ENCODE results near the gene CCND3.
A peak's percentile ranks its signal among the peaks of the same experiment; 100 is the strongest.

Gene CCND3

GRCh38 chr6:41966214-41966920 is 24.8 kb upstream of the CCND3 start:
- H3K27ac ChIP-seq: peak overlapping the region; percentile 50
- DNase-seq: no peak
- in situ Hi-C loops (cut with HindIII; ENCODE audit: low pct_ligation_motif_present, low sequenced_read_pairs): no loop called here
- H3K4me3 ChIP-seq (ENCODE audit: low read depth, low read length): no peak overlapping the region
- H3K27me3 ChIP-seq (replicated peaks): no peaks in the 10 kb centered on the region
- no peak for TF ChIP-seq CTCF (IDR thresholded peaks at IDR 0.05; ENCODE audit: low read depth, low read length, missing control alignments)
- no peaks in the 10 kb centered on the region for H3K36me3 ChIP-seq (replicated peaks)

DNA sequence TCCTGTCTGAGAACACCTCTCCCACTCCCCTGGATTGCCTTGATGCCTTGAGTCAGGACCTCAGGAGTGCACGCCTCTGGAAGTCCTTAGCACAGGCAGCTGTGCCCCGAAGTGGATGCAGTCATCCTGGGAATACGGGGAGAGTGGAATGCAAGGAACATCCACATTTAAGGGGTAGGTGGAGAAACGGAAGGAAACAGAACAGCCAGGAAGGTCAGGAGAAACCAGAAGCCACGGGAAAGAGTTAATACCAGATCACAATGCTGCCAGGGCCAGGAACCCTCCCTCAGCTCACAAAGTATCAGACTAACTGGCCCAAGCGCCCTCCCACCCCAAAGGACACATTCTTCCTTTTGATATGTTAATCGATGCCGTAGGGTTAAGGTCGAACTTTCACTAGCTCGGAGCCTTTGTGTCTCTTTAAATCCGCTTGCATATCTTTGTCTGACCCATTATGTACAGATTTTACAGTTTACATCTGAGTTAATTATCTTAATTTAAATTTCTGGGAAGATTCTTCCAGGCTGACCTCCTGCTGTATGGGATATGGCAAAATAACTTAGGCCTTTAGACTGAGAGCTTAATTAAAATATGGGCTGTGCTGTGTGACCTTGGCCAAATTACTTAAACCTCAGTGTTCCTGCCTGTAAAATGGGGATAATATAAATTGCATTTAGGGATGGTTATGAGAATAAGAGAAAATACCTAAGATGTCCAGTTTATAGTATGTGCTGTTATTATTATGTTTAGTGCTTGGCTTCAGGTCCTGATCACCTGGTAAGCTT is 24.0 kb upstream of the CCND3 start:
- DNase-seq: no peak
- no peak overlapping the region for H3K27ac ChIP-seq

GRCh38 chr6:41964201-41964887 is 22.7 kb upstream of the CCND3 start:
- H3K27ac ChIP-seq: no peak overlapping the region
- DNase-seq: no peak
- no peaks in the 10 kb centered on the region for H3K27me3 ChIP-seq (replicated peaks)
- TF ChIP-seq CTCF (IDR thresholded peaks at IDR 0.05; ENCODE audit: low read depth, low read length, missing control alignments): no peak
- H3K36me3 ChIP-seq (replicated peaks): no peaks in the 10 kb centered on the region
- in situ Hi-C loops (cut with HindIII; ENCODE audit: low pct_ligation_motif_present, low sequenced_read_pairs): no loop called here
- no peak overlapping the region for H3K4me3 ChIP-seq (ENCODE audit: low read depth, low read length)

More for the DNA sequence above, 24.0 kb upstream of the CCND3 start:
- H3K36me3 ChIP-seq (replicated peaks): no peaks in the 10 kb centered on the region
- TF ChIP-seq CTCF (IDR thresholded peaks at IDR 0.05; ENCODE audit: low read depth, low read length, missing control alignments): no peak
- no peak overlapping the region for H3K4me3 ChIP-seq (ENCODE audit: low read depth, low read length)
- H3K27me3 ChIP-seq (replicated peaks): no peaks in the 10 kb centered on the region
- in situ Hi-C loops (cut with HindIII; ENCODE audit: low pct_ligation_motif_present, low sequenced_read_pairs): no loop called here

DNA sequence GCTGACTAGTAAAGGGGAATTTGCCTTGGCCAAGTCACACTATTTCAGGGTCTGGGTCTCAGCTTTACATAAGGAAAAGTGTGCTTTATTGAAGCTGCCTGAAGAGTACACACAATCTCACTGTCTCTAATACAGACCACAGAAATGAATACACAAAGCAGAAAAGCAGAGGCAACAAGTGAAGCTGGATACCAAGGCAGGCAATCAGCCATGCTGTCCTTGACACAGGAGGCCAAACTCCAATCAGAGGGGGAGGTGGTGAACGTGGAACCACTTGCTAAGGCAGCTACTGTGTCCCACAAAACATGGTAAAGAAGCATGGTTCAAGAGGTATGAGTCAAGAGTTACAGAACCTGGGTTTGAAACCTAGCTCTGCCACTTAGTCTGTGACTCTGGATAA is 21.8 kb upstream of the CCND3 start:
- no peak overlapping the region for H3K27ac ChIP-seq
- no peaks in the 10 kb centered on the region for H3K27me3 ChIP-seq (replicated peaks)
- in situ Hi-C loops (cut with HindIII; ENCODE audit: low pct_ligation_motif_present, low sequenced_read_pairs): no loop called here
- no peak for TF ChIP-seq CTCF (IDR thresholded peaks at IDR 0.05; ENCODE audit: low read depth, low read length, missing control alignments)
- H3K36me3 ChIP-seq (replicated peaks): no peaks in the 10 kb centered on the region
- H3K4me3 ChIP-seq (ENCODE audit: low read depth, low read length): no peak overlapping the region
- DNase-seq: no peak

DNA sequence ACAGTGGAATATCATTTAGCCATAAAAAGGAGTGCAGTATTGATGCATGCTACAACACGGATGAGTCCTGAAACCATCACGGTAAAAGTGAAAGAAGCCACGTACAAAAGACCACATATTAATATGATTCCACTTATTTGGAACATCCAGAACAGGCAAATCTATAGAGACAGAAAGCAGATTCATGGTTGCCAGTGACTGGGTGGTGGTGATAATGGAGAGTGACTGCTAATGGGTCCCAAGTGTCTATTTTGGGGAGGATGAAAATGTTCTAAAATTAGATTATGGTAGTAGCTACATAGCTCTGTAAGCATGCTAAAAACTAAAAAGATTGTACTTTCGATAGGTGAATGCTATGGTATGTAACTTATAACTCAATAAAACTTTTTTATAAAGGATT is 18.4 kb upstream of the CCND3 start:
- no peaks in the 10 kb centered on the region for H3K27me3 ChIP-seq (replicated peaks)
- in situ Hi-C loops (cut with HindIII; ENCODE audit: low pct_ligation_motif_present, low sequenced_read_pairs): no loop called here
- no peak for TF ChIP-seq CTCF (IDR thresholded peaks at IDR 0.05; ENCODE audit: low read depth, low read length, missing control alignments)

More for the DNA sequence above, 18.4 kb upstream of the CCND3 start:
- Histone ChIP-seq H3K36me3 (replicated peaks) (no peaks in the 10 kb centered on the region), H3K4me3 (ENCODE audit: low read depth, low read length) (no peak overlapping the region), H3K27ac (no peak overlapping the region)
- no peak for DNase-seq

Measured in brain microvascular endothelial cell (primary cell).